A549 treated with AZD9567 at 1 μM for 4 hours (cell line): ENCODE data around the gene CCDC33. TPM values are rescaled to one million over a fixed set of nuclear protein-coding genes. Genes with fewer than 3 reads are reported as not detected.

Source experiments
- total RNA-seq: library from RNA; stranded (reverse); fragments of 200-300 nt; extraction: Qiagen RNA extraction; gene quantifications from 5 replicates; pipeline ENCODE4 v1.2.3, GENCODE V29; 2022; ENCODE audit not compliant: insufficient read depth

The CCDC33 gene
- 4.0 to 7.8 TPM (median 7.0 TPM) in 5 replicates for total RNA-seq

GRCh38 chr15:74235962-74236361 is at the start of gene CCDC33:
CCDC33 (plus strand) TSS chr15:74236326; CDS start chr15:74236720, 394 bp downstream.

GRCh38 chr15:74202452-74203401 is 33.4 kb upstream of the CCDC33 start, which contains the start of gene STRA6:
STRA6 (minus strand) TSS chr15:74202787; CDS start chr15:74202267, 520 bp downstream.

DNA sequence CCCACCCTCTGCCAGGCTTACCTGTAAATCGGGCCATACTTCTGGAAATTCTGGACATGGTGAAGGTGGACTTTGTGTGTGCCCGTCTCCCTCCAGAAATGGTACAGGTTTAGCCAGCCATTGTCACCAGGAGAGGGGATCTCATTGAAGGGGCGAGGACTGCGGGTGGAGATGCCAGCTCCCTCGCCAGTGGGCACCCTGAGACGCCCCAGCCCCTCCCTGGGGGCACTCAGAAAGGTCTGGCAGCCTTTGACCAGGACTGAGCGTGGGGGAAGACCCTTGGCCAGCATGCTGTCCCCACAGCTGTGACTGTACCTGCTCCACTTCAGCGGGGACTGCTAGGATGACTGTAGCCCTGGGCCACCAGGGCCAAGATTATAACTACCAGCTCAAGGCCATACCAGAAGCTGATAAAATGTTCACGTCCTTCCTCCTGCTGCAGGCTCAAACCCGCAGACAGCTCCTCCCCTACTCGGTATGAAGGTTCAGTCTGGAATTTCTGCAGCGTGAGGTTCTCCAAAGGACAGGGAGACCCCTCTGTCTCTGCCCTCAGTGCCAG is 131.2 kb downstream of the CCDC33 start, which contains the start of gene CYP11A1:
Gene CYP11A1, minus strand, starts transcription at position 351 of the 559 bp plus-strand sequence. Its CDS starts 61 bp downstream, at position 290.

Other genes starting within 250 kb of the CCDC33 start
- 12.5 to 13.8 TPM (median 13.0 TPM) in 5 replicates for gene STOML1, start 244.0 kb upstream of the CCDC33 start, total RNA-seq
- 8.1 to 15.1 TPM (median 14.3 TPM) in 5 replicates for gene PML, start 241.6 kb upstream of the CCDC33 start, total RNA-seq
- 0.02 to 0.25 TPM (median 0.16 TPM) in 4 of 5 replicates, not detected in the other for gene GOLGA6A, start 153.8 kb upstream of the CCDC33 start, total RNA-seq
- gene ISLR2, start 105.7 kb upstream of the CCDC33 start, total RNA-seq, result 0.11 to 0.31 TPM (median 0.15 TPM) in 4 of 5 replicates, not detected in the other
- gene ISLR, start 62.6 kb upstream of the CCDC33 start, total RNA-seq, result 0.21 to 0.43 TPM (median 0.35 TPM) in 4 of 5 replicates, not detected in the other
- gene STRA6, start 33.5 kb upstream of the CCDC33 start, total RNA-seq, result 42.5 to 78.6 TPM (median 70.4 TPM) in 5 replicates
- not detected in 5 replicates for gene CYP11A1, start 131.3 kb downstream of the CCDC33 start, total RNA-seq
- 1.7 to 1.9 TPM (median 1.9 TPM) in 4 of 5 replicates, not detected in the other for gene SEMA7A, start 197.6 kb downstream of the CCDC33 start, total RNA-seq
- 38.5 to 57.4 TPM (median 42.3 TPM) in 5 replicates for gene UBL7, start 224.8 kb downstream of the CCDC33 start, total RNA-seq